GM18502 (cell line): ENCODE measurements around the gene CBX2.
"Not testable (repeated sequence)": the region's sequence is repeated elsewhere in the genome, so short reads cannot be mapped to it uniquely, and the experiment has no call there.

Experiments
- ATAC-seq: cut with Tn5 transposase; IDR thresholded peaks from one replicate; pipeline ENCODE4 v1.9.1; 2021; ENCODE audit warnings: mild to moderate bottlenecking; ENCODE audit not compliant: unreplicated experiment, poor library complexity

CBX2 gene

GRCh38 chr17:79765708-79766107, 12.2 kb upstream of the CBX2 start:
- ATAC-seq = no peak

GRCh38 chr17:79769570-79770506, 8.1 kb upstream of the CBX2 start:
- no peak for ATAC-seq

- no peak for ATAC-seq
These were observed 6.7 kb upstream of the CBX2 start for GRCh38 chr17:79771276-79771675.

DNA sequence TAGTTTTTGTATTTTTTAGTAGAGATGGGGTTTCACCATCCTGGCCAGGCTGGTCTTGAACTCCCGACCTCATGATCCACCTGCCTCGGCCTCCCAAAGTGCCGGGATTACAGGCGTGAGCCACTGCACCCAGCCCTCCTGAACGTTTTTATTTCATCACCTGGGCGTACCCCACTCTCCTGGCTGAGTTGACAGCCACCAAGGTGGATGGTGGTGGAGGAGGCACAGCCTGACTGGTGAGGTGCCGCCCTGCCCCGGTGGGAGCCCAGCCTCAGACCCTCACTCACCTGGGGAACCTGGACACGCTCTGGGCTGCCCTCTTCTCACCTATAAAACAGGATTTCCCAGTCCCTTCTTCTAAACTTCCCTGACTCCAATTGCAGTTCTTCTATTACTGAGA, 5.2 kb upstream of the CBX2 start:
- not testable (repeated sequence) for ATAC-seq

- no peak for ATAC-seq
These were observed 3.4 kb upstream of the CBX2 start for GRCh38 chr17:79774561-79774975.

DNA sequence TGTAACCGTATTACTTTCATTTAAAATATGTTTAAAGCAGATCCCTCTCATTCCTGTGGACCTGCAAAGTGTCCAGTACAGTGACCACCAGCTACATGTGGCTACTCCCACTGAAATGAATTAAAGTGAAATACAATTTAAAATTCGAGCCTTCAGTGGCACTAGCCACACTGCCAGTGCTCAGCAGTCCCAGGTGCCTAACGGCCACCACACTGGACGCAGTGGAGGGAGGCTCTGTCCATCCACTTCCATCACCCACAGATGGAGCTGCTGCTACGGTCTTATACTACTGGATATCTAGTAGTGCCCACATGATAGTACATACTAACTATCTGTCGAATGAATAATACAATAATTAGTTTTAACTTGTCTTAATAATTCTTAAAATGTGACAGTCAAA, 2.3 kb upstream of the CBX2 start:
- no peak for ATAC-seq

DNA sequence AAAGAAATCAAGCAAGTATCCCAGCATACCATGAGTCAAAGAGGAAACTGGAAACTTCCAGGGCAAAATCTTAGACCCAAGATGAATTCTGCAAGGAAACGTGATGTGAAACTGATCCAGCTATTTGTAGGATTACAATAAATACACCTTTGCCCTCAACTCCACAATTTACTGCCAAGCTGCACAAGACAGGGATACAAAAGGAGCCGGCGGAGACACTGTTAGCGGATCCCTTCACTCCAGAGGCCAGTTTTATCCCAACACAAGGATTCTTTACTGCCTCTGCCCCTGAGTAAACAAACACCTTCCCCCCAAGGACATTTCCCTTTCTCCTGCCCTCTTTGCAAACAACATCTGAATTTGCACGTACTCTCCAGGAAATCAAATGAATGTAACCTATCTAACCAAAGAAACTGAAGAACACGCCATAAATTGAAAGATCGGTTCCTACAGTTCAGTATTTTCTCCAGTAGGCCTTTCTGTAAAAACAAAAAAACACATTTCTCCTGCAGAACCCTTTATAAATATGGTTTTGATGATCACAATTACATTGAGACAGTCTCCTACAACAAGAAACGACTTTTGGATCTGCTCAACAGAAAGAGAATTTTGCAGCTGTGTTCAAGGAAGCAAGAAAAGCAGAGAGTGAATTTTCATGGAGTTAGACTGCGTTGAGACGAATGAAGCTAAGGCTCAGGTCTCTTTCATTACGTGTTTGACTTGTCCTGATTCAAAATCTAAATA, 1.4 kb upstream of the CBX2 start:
- ATAC-seq = no peak

DNA sequence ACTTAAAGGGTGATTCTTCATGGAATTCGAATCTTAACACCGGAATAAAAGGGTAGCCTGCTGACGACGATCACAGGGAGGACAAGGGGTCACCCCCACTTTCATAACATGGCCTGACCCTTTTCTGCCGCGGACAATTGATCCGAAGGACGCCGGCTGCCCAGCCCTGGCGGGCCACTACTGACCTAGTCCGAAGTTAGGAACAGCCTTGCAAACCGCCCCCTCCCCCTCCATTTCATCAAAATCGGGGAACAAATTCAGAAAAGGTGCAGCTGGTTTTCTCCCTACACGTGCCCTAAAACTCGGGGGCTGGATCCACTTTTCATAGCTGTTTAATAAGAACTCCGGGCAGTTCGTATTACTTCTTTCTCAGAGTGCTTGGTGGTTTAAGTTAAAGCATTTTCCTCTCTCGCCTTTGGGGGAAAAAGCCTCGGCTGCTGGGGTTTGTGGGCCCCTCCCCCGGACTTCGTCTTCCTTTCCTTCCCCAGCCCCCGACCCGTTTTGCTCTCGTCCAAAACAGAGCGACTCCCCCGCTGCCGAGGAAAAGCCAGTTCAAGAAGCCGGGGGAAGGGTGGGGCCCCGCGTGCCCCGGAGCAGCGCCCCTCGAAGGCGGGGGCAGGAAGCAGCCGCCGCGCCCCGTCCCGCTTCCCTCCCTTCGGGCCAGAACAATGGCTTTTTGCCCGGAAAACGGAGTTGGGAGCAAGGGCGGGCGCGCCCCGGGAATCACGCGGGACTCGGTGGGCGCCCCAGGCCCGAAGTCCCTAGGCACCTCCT, 641 bp upstream of the CBX2 start:
- peak; percentile 32 for ATAC-seq

DNA sequence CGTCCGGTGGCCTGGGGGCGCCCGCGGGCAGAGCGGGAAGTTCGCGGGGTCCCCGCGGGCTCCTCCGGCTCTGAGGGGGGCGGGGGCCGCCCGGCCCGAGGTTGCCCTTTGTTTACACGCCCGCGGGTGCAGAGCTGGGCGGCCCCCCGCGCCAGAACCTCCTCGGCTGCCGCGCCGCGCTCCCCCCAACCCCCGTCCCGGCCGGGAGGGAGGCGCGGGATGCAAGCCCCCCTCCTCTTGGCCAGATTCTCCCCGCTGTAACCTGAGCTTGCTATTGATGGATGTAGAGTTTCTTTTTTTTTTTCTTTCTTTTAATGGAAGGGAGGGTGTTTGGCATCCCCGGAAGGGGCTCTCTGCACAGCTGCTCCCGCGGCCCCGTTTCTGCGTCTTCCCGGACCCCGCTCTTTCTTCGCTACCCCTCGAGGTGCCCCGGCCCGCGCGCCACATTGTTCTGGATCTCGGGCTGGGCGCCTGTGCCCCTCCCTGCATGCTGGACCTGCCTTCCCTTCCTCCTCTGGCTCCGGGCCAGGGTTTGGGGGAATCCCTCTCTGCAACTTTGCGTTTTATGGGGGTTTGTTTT, 646 bp downstream of the CBX2 start:
- peak; percentile 19 for ATAC-seq

GRCh38 chr17:79779084-79779529, 1.2 kb downstream of the CBX2 start:
- ATAC-seq = no peak

- ATAC-seq = no peak
These were observed 1.9 kb downstream of the CBX2 start for GRCh38 chr17:79779661-79780365.

DNA sequence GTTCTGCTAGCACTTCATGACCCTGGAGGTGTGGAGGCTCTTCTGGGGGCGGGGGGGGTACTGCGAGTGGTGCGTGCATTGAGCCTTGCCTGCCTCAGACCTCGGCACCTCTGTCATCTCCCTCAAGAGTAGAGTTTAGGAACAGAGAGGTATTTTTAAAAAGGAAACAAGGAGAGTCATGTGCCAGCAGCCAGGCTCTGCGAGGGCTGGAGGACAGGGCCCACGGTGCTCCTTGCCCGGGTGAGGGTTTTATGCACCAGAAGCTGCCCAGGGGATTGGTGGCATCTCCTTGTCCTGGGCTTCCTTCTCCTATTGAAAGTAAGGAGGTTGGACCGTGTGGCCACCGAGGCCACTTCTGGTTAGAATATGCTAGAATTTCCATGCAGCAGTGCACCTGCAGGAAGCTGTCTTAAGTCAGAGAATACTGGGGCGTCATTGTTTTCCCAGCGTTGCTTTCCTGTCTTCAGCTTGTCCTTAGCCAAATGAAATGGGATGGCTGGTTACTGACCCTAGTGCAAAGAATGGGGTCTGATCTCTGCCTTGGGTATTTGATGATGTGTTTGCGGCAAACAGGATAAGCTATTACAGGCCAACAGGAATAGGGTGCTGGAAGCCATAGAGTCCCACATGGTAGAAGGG, 3.2 kb downstream of the CBX2 start:
- ATAC-seq = no peak

DNA sequence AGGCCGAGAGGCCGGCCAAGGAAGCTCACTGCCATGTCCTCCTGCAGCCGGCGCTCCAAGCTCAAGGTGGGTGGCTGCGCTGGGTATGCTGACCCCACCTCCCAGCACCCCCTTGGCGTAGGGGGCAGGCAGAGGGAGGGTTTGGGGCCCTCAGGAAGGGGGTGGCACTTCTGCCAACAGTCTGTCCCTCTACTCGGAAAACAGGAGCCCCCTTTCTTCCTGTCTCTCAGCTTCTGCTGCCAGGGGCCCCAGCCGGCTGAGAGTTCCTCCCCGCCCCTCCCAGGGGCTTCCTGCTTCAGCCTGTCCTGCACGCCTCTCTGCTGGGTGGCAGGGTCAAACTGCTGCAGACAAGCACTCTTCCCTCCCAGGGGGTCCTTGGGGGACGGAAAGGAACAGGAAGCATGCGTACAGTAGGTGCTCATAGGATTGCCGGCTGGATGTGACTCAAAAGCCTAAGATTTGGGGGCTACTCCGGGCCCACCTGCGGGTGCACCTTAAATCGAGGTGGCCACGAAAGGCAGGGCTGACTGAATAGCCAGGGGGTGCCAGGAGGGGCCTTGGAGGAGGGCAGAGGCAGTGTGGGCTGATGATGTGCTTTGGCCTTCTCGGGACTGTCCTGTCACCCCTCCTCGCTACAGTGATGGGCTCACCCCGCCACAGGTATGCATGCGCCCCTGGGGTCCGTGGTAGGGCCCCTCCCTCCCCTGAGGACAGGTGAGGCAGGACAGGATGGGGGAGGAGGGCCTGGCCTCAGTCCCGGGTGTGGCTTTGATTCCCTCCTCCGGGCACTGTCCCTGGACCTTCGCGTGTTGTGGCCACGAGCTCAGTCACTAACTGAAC, 4.0 kb downstream of the CBX2 start:
- no peak for ATAC-seq

DNA sequence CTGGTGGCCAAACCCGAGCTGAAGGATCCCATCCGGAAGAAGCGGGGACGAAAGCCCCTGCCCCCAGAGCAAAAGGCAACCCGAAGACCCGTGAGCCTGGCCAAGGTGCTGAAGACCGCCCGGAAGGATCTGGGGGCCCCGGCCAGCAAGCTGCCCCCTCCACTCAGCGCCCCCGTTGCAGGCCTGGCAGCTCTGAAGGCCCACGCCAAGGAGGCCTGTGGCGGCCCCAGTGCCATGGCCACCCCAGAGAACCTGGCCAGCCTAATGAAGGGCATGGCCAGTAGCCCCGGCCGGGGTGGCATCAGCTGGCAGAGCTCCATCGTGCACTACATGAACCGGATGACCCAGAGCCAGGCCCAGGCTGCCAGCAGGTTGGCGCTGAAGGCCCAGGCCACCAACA, 5.9 kb downstream of the CBX2 start:
- ATAC-seq = no peak

DNA sequence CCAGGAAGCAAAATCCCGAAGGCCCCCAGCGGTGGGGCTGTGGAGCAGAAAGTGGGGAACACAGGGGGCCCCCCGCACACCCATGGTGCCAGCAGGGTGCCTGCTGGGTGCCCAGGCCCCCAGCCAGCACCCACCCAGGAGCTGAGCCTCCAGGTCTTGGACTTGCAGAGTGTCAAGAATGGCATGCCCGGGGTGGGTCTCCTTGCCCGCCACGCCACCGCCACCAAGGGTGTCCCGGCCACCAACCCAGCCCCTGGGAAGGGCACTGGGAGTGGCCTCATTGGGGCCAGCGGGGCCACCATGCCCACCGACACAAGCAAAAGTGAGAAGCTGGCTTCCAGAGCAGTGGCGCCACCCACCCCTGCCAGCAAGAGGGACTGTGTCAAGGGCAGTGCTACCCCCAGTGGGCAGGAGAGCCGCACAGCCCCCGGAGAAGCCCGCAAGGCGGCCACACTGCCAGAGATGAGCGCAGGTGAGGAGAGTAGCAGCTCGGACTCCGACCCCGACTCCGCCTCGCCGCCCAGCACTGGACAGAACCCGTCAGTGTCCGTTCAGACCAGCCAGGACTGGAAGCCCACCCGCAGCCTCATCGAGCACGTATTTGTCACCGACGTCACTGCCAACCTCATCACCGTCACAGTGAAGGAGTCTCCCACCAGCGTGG, 6.5 kb downstream of the CBX2 start:
- ATAC-seq = no peak

- no peak for ATAC-seq
These were observed 7.3 kb downstream of the CBX2 start for GRCh38 chr17:79785017-79785899.
